IPS-15b (cell line): ENCODE results near the gene ELMO1.

Source experiments
- H3K27me3 ChIP-seq: one replicate; pipeline ENCODE4 v1.6.1; 2013; ENCODE audit warnings: low read length; ENCODE audit not compliant: control insufficient read depth, insufficient read depth
- H3K36me3 ChIP-seq: one replicate; pipeline ENCODE4 v1.6.1; 2013; ENCODE audit warnings: low read length; ENCODE audit not compliant: control insufficient read depth, insufficient read depth
- H3K4me1 ChIP-seq: one replicate; pipeline ENCODE4 v1.6.1; 2013; ENCODE audit warnings: mild to moderate bottlenecking, low read length; ENCODE audit not compliant: control insufficient read depth, insufficient read depth
- H3K4me3 ChIP-seq: one replicate; pipeline ENCODE4 v1.5.1; 2013; ENCODE audit warnings: low read depth, low read length
- H3K9ac ChIP-seq: one replicate; pipeline ENCODE4 v1.6.1; 2013; ENCODE audit warnings: low read depth, mild to moderate bottlenecking, low read length
- H3K9me3 ChIP-seq: one replicate; pipeline ENCODE4 v1.6.1; 2013; ENCODE audit warnings: mild to moderate bottlenecking, low read length; ENCODE audit not compliant: control insufficient read depth, insufficient read depth

Gene ELMO1

DNA sequence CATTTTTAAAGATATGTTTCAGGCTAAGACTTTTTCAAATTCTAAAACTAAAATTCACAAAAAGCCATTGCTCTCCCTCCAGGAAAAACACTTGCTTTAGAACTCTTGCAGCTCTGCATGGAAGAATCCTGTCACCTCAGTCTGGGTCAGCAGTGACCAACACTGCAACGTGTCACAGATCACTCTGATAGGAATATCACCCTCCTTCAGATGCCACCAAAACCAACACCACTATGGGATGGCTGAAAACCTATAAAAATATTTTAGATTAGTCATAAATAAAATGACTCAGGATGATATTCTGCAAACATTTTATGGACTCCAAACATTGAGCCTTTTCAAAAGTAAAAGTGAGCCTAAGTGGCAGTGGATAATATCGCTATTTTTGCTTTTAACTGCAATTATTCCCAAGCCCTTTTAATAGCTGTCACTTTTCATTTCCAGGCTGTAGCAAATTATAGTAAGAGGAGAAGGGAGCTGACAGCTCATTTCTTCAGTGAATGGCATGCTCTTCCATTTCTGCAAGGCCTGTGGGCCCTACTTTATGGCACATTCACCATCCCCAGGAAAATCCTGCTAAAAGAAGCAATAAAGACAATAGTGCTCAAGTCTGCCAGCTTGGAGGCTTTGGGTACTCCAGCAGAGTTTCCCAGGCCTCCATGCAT lies 21.3 kb downstream of the ELMO1 start:
- H3K4me1 ChIP-seq = no peaks in the 10 kb centered on the region
- H3K9me3 ChIP-seq = no peaks in the 10 kb centered on the region
- H3K9ac ChIP-seq = no peak overlapping the region
- no peaks in the 10 kb centered on the region for H3K36me3 ChIP-seq
- no peaks in the 10 kb centered on the region for H3K27me3 ChIP-seq
- H3K4me3 ChIP-seq = no peak overlapping the region

DNA sequence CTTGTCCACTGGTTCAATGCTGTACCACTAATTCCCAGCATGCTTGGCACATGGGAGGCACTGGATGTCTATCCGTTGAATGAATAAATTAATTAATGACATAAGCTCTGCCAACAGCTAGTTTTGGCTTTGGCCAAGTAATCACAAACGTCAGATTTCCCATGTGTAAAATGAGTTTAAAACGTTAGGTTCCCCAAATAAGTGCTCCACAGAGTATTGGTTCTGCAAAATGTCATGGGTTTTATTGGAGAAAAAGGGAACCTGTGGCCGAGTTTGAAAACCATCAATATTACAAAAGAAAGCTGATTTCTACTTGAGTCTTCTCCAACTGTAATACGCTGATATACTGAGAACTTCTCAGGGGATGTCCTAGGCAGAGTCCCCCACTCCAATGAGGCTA lies 23.2 kb downstream of the ELMO1 start:
- no peaks in the 10 kb centered on the region for H3K27me3 ChIP-seq
- no peak overlapping the region for H3K9ac ChIP-seq
- no peaks in the 10 kb centered on the region for H3K9me3 ChIP-seq
- no peaks in the 10 kb centered on the region for H3K36me3 ChIP-seq
- no peak overlapping the region for H3K4me3 ChIP-seq
- no peaks in the 10 kb centered on the region for H3K4me1 ChIP-seq

DNA sequence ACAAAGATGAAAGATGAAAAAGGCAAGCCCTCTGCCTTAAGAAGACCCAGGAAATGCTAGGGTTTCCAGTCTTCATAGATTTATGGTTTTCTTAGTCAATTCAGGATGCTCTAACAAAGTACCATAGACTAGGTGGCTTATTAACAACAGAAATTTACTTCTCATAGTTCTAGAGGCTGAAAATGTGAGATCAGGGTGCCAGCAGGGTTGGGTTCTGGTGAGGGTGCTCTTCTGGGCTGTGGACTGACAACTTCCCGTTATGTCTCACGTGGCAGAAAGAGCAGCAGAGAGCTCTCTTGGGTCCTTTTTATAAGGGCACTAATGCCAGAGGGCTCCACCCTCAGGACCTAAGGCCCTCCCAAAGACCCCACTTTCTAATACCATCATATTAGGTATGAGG lies 23.7 kb downstream of the ELMO1 start:
- H3K4me1 ChIP-seq = no peaks in the 10 kb centered on the region
- H3K27me3 ChIP-seq = no peaks in the 10 kb centered on the region

DNA sequence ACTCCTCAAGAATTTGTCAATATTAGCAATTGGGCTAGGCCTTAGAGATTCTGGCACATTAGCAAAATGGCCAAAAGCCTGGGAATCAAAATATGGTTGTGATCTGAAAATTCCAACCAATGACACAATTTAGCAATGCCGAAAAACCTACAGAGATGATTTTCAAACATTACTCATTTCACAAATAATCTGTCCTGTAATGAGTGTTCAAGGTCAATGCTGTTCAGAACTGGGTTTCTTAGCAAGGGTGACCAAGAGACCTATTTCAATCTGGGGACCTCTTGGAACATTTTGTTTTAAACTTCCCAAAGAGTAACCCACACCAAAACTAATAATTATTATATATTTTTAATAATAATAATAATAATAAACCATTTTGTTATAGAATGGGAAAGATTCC lies 24.1 kb downstream of the ELMO1 start:
- Histone ChIP-seq H3K27me3 (no peaks in the 10 kb centered on the region), H3K4me3 (no peak overlapping the region), H3K36me3 (no peaks in the 10 kb centered on the region), H3K4me1 (no peaks in the 10 kb centered on the region), H3K9ac (no peak overlapping the region), H3K9me3 (no peaks in the 10 kb centered on the region)

More for the DNA sequence above, 23.7 kb downstream of the ELMO1 start:
- H3K36me3 ChIP-seq = no peaks in the 10 kb centered on the region
- no peaks in the 10 kb centered on the region for H3K9me3 ChIP-seq
- H3K9ac ChIP-seq = no peak overlapping the region
- no peak overlapping the region for H3K4me3 ChIP-seq

DNA sequence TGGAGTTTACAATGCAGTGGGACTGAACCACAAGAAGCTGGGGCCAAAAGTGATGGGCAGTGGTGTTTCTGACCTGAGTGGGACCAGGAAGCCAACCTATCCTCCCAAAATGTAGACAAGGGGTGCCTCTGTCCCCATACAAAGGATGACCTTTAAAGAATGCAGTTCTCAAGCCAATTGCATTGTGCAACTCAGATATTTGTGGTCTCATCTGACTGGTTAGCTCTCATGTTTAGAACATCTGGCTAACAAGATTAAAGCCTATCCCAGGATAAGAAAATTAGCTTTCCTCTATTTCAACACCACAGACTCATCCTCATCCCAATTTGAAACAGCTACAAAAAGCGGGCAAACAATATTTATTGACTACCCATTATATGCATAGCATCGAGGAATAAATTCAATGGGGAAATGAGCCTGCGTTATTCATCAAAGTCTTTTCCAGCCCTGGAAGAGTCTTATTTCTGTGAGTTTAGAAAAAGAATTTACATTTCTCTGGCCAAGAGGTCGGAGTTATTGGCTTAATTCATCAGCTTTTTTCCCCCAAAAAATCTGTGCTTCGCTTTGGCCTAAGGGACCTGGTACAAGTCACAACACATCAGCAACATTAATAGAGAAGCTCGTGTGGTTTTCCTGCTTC lies 26.7 kb downstream of the ELMO1 start:
- no peak overlapping the region for H3K9ac ChIP-seq
- H3K4me3 ChIP-seq = no peak overlapping the region
- no peaks in the 10 kb centered on the region for H3K9me3 ChIP-seq
- H3K4me1 ChIP-seq = no peaks in the 10 kb centered on the region
- H3K27me3 ChIP-seq = no peaks in the 10 kb centered on the region
- no peaks in the 10 kb centered on the region for H3K36me3 ChIP-seq

DNA sequence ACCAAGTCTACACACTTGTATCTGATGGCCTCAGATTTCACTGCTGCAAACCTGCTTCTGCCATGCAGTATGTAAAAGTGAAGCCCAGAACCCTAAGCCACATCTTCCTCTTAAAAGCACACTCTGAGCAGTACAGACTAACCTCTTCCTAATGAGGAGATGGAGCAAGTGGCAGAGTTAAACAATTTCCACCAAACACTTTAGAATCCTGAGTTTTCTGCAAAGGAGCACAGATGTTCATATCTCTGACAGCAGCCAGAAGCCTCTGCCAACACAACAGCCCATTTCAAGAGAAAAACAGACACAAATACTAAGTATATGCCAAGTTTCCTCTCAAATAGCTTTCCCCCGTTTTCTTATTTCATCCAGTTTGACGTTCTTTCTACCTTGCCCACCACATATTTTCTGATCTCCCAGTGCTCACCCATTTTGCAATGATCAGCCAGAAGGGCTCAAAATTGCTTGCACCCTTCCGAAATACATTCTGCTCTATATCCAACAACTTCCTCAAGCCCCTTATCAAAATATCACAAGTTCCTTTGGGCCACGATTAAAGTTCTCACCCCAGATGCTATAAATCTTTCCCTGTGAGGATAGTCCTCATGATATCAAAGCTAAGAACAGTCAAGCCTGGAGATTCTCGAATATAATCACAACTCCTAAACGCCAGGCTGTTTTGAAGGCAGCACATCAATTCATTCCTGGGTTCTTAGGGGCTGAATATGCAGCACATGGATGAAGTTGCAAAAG lies 27.5 kb downstream of the ELMO1 start:
- H3K36me3 ChIP-seq = no peaks in the 10 kb centered on the region
- H3K9ac ChIP-seq = no peak overlapping the region
- no peaks in the 10 kb centered on the region for H3K27me3 ChIP-seq
- no peaks in the 10 kb centered on the region for H3K9me3 ChIP-seq
- peaks cover 4% of the 10 kb centered on the region for H3K4me1 ChIP-seq
- no peak overlapping the region for H3K4me3 ChIP-seq

DNA sequence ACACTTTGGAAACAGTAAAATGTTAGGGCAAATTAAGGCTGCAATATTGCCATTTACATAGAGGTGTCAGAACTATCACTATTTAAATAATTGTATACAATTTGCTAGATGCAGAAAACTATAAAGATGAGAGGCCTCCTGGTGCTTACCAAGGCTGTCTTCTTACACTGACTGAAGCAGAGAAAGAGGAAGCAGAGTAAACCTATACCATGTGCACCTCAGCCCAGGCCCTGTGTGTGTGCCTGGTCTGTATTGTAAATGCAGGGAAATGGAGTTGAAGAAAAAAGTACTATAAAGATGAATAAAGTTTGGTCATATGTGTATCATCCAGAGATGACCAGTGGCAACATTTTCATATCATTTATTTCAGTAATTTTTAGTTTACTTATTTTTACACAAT lies 29.2 kb downstream of the ELMO1 start:
- Histone ChIP-seq H3K9ac (no peak overlapping the region), H3K9me3 (no peaks in the 10 kb centered on the region), H3K4me1 (peaks cover 4% of the 10 kb centered on the region), H3K27me3 (no peaks in the 10 kb centered on the region), H3K4me3 (no peak overlapping the region), H3K36me3 (no peaks in the 10 kb centered on the region)

DNA sequence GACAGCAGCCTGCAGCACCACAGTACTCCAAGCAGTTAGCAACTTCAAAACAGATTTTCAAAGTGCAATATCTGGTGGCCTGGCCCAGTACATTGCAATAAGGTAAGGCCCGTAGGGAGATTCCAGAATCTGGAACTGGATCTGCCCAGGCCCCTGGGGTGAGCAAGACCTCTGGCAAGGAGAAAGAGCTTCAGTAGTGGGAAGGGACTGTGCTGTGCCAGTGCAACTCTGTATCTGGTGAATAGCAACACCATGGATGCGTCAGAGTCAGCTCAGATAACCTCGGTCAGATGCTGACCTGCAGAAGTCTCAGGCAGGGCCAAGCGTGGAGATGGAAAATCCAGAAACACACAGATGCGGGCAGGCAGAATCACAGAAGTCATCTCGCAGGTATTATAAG lies 30.3 kb downstream of the ELMO1 start:
- no peaks in the 10 kb centered on the region for H3K27me3 ChIP-seq
- H3K9me3 ChIP-seq = no peaks in the 10 kb centered on the region
- H3K4me3 ChIP-seq = no peak overlapping the region
- H3K36me3 ChIP-seq = no peaks in the 10 kb centered on the region
- peaks cover 4% of the 10 kb centered on the region for H3K4me1 ChIP-seq
- H3K9ac ChIP-seq = no peak overlapping the region

DNA sequence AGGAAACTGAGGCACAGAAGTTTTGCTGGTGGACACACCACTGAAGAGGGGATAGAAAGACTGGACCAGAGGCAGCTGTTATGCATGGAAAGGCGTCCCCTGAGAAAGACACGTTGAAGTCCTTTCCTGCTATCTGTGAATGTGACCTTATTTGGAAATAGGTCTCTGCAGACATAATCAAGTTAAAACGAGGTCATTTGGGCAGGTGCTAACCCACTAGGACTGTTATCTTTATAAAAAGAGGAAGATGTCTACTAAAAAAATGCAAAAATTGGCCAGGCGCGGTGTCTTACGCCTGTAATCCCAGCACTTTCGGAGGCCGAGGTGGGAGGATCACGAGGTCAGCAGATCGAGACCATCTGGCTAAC lies 31.6 kb downstream of the ELMO1 start:
- no peaks in the 10 kb centered on the region for H3K27me3 ChIP-seq
- H3K4me1 ChIP-seq = peaks cover 4% of the 10 kb centered on the region
- H3K9ac ChIP-seq = no peak overlapping the region
- no peaks in the 10 kb centered on the region for H3K36me3 ChIP-seq
- no peak overlapping the region for H3K4me3 ChIP-seq
- H3K9me3 ChIP-seq = no peaks in the 10 kb centered on the region

DNA sequence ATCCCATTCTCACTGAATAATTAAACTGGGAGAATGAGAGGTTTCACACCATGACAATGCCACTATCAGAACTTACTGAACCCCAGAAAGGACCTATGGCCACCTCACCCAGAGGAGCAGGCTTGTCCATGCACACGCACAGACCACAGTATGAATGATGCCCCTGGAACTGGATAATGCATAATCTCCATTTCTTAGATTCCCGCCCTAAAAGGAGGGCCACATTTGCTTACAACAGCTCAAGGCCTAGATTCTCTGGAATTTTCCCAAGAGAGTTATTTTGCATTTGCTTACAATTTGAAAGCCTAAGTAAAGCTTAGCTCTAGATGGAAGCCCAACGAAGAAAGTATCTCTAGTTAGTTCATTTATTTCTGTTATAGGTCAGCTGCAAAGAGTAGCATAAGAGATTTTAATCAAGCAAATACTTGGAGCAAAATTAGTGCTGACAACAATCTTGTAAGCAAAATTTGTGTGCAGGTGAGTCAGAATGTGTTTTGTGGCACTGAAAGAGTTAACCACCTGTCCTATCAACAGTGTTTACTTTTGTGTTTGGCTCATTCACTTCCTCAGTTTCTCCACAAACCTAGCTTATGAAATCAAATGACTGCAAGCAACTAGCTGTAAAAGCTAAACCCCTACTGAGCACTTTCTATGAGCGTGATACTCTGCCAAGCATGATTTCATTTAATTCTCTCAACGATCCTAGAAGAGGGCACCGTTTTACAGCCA lies 32.1 kb downstream of the ELMO1 start:
- no peaks in the 10 kb centered on the region for H3K36me3 ChIP-seq
- no peaks in the 10 kb centered on the region for H3K27me3 ChIP-seq
- peaks cover 4% of the 10 kb centered on the region for H3K4me1 ChIP-seq
- H3K4me3 ChIP-seq = no peak overlapping the region
- H3K9me3 ChIP-seq = no peaks in the 10 kb centered on the region
- H3K9ac ChIP-seq = no peak overlapping the region

DNA sequence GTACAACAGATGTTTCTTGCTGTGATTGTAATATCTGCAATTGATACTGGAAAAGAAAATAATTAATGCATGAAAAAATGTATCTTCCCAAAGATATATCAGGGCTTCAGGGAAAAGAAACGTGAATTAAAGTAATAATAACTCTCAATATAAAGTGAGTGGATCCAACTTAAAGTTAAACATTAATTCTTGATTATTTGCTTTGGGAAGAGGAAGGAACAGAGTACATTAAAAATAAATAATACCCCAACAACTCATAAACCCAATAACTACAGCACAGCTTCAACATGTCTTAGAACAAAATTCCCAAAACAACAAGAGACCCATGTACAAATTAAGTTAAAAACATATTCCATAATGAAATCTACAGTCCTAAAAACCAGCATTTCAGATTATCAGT lies 33.0 kb downstream of the ELMO1 start:
- Histone ChIP-seq H3K4me3 (no peak overlapping the region), H3K36me3 (no peaks in the 10 kb centered on the region), H3K9ac (no peak overlapping the region), H3K9me3 (no peaks in the 10 kb centered on the region), H3K4me1 (peaks cover 4% of the 10 kb centered on the region), H3K27me3 (no peaks in the 10 kb centered on the region)
